ENCODE data around the gene GAB2.
"Not testable (repeated sequence)": the region's sequence is repeated elsewhere in the genome, so short reads cannot be mapped to it uniquely, and the experiment has no call there.

Gene GAB2

DNA sequence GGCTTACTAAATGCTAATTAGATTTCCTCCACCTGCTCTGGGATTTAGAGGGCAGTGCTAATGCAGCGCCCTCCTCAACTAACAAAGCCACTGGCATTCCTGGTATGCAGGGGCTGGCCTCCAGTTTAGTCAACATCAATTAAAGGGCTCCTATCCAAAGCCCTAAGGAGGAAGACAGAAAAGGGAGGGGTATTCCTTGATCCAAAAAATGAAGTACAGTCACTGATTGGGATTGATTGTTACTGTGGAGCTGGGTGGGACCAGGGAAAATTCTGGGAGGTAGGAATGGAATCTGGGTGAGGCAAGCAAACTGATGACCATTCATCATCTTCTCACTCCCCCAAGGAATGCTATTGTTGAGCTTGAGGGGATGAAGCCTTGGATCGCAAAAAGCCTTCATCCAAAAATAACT lies 52.2 kb downstream of the GAB2 start:
- no peak for DNase-seq (ENCODE audit: low read depth in 2 of 3, low spot score in 2 of 3)

DNA sequence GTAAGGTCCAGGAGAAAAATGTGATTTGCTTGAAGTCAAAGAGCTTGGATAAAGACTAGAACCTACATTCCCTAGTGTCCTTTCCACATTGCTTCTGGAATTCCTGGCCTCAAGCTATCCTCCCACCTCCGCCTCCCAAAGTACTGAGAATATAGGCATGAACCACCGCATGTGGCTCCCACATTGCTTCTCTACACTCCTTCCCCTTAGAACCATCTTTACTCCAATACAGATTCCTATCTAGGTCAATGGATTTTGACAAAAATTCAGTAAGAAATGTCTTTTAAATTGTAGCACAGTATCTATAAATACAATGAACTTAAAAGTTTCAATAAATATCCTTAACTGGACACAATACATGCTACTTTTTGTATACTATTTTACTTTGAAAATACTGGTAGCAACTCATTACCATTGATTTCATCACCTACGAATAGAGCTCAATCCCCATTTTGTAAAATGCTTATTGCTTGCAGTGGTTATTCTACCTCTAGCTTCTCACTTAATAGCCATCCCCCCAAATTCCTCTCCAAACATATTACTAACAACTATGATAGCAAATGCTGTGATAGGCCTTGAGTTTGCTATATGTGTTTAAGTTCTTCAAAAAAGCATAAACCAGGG lies 53.4 kb downstream of the GAB2 start:
- DNase-seq (ENCODE audit: low read depth in 2 of 3, low spot score in 2 of 3) = no peak

- DNase-seq (ENCODE audit: low read depth in 2 of 3, low spot score in 2 of 3) = no peak
Measured at GRCh38 chr11:78363024-78363619, 54.5 kb downstream of the GAB2 start.

- DNase-seq (ENCODE audit: low read depth in 2 of 3, low spot score in 2 of 3) = no peak
Measured at GRCh38 chr11:78361228-78361627, 56.4 kb downstream of the GAB2 start.

DNA sequence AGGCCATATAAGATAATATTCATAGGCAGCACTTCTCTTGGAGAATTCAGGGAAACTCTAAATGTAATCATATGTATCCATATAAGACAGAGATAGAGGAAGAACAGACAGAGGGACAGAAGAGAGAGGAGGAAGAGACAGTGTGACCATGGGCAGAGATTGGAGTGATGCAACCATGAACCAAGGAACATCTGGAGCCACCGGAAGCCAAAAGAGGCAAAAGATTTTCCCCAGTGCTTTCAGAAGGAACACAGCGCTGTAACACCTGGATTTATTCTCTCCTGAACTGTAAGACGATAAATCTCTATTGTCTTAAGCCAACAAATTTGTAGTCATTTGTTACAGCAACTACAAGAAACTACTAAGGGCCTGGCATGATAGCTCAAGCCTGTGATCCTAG lies 57.7 kb downstream of the GAB2 start:
- no peak for DNase-seq (ENCODE audit: low read depth in 2 of 3, low spot score in 2 of 3)

- not testable (repeated sequence) for DNase-seq (ENCODE audit: low read depth in 2 of 3, low spot score in 2 of 3)
Measured at GRCh38 chr11:78357924-78358323, 59.7 kb downstream of the GAB2 start.

GRCh38 chr11:78357425-78357824 lies 60.2 kb downstream of the GAB2 start:
- not testable (repeated sequence) for DNase-seq (ENCODE audit: low read depth in 2 of 3, low spot score in 2 of 3)

DNA sequence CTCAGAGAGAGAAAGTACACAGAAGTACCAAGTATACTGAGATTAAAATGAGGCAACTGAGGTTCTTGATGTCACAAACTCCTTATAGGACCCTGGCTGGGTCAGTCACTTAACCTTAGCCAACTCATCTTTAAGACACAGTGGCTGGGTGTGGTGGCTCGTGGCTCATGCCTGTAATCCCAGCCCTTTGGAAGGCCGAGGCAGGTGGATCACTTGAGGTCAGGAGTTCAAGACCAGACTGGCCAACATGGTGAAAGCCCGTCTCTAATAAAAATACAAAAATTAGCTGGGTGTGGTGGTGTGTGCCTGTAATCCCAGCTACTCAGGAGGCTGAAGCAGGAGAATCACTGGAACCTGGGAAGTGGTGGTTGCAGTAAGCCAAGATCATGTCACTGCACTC lies 61.9 kb downstream of the GAB2 start:
- not testable (repeated sequence) for DNase-seq (ENCODE audit: low read depth in 2 of 3, low spot score in 2 of 3)

- DNase-seq (ENCODE audit: low read depth in 2 of 3, low spot score in 2 of 3) = no peak
Measured at GRCh38 chr11:78355309-78355705, 62.3 kb downstream of the GAB2 start.

GRCh38 chr11:78354408-78355308 lies 63.0 kb downstream of the GAB2 start:
- DNase-seq (ENCODE audit: low read depth in 2 of 3, low spot score in 2 of 3) = no peak

GRCh38 chr11:78351979-78352841 lies 65.4 kb downstream of the GAB2 start:
- no peak for DNase-seq (ENCODE audit: low read depth in 2 of 3, low spot score in 2 of 3)

GRCh38 chr11:78351193-78351592 lies 66.4 kb downstream of the GAB2 start:
- no peak for DNase-seq (ENCODE audit: low read depth in 2 of 3, low spot score in 2 of 3)

DNA sequence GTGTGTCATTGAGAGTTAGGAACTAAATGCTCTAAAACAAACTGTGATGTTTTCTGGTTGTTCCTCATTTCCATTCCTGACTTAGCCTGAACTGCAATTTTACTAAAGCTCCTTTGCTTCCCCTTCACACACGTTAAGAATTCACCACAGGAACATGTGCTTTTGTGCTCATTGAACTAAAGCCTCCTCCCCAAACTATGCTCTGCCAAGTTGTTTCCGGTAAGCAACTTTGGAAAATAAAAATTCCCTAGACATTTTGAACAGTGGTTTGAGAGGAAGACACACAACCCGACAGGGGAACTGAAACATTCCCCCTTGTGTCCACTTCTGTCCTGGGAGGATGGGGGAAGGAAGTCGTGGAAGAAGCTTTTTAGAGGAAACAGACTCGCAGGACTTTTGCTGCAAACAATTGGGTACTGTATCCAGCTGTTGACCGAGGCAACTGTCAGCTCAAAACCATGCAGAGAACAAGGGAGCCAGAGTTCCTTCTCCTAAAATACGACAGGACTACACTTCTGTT lies 66.9 kb downstream of the GAB2 start:
- DNase-seq (ENCODE audit: low read depth in 2 of 3, low spot score in 2 of 3) = no peak

GRCh38 chr11:78350091-78350645 lies 67.5 kb downstream of the GAB2 start:
- no peak for DNase-seq (ENCODE audit: low read depth in 2 of 3, low spot score in 2 of 3)

DNA sequence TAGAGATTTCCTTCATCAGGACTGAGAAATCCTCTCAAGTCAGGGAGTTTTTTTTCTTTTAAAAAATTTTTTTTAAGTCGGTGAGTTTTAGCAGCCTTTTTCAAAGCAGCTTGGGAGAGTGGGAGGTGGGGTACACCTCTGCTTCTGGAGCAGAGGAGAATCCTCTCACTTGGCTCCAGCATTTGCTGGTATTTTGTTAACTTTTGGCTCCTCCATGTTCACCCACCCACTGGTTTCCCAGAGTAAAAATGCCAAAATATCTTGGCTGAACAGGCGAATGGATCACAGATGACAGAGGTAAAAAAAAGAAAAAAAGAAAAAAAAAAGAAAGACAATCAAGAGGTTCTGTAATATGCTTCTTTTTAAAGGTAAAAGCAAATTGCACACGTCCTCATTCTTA lies 68.0 kb downstream of the GAB2 start:
- DNase-seq (ENCODE audit: low read depth in 2 of 3, low spot score in 2 of 3) = no peak

DNA sequence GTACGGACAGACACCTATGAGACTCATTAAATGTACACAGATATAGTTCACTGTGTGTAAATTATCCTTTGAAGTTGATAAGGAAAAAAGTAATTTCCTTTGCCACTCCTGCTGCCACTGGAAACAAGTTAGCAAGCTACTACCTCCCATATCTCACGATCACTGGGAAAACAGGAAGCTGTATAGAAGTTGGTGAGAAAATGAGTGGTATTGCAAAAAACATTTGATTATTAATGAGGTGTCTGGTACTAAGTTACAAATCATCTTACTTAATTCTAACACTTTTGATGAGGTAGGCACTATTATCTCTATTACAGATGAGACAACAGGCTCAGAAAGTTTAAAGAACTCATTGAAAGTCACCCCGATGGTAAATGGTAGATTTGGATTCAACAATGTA lies 68.5 kb downstream of the GAB2 start:
- no peak for DNase-seq (ENCODE audit: low read depth in 2 of 3, low spot score in 2 of 3)

- DNase-seq (ENCODE audit: low read depth in 2 of 3, low spot score in 2 of 3) = no peak
Measured at GRCh38 chr11:78347956-78348355, 69.7 kb downstream of the GAB2 start.

GRCh38 chr11:78346799-78347198 lies 70.8 kb downstream of the GAB2 start:
- DNase-seq (ENCODE audit: low read depth in 2 of 3, low spot score in 2 of 3) = no peak

DNA sequence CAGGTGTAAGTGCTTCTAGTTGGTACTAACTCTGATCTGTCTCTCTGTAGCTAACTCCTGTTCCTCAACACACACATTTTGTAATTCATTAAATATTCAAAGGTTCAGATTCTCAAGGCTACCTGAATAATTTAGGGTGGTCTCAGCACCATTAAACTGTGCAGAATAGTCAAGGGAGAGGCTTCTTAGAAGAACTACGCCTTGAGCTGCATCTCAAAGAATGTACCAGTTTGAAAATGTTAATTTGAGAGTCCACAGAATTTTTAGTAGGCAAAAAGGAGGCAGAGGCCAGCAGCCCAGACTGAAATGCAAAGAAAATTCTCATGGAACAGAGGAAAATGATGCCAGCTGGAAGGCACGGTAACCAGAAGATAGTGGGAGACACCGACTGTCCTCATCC lies 72.2 kb downstream of the GAB2 start:
- DNase-seq (ENCODE audit: low read depth in 2 of 3, low spot score in 2 of 3) = no peak

GRCh38 chr11:78344676-78345075 lies 72.9 kb downstream of the GAB2 start:
- no peak for DNase-seq (ENCODE audit: low read depth in 2 of 3, low spot score in 2 of 3)

DNA sequence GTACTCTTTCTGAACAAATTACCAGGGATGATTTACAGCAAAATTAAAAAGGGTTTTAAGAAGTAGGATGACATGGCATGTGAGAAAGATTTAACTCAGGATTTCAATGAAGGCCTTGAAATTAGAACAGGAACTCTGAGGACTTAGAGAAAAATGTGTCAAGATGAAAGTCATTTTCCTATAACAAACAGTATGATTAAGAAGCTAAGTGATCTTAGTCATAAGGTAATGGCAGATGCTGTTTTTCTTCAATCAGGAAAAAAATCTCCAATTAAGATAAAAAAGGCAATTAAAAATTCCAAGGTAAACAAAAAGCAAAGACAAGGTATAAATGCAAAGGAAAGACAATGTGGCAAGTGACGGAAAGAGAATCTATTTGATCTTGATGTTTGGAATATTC lies 73.5 kb downstream of the GAB2 start:
- no peak for DNase-seq (ENCODE audit: low read depth in 2 of 3, low spot score in 2 of 3)

Data from activated CD8-positive, alpha-beta memory T cell treated with anti-CD3 and anti-CD28 coated beads for 48 hours (primary cell).